Cardiac fibroblast (primary cell): ENCODE measurements around the gene LRRTM2.

Experiments used
- DNase-seq, 2 donors: peaks; one replicate each; pipeline versions ENCODE4 v3.0.0 to v3.0.0-alpha.2; 2010; ENCODE audit warnings: low read depth in 2 of 2
- H3K4me3 ChIP-seq, 2 donors: replicated peaks in 1 of 2; 1 replicate in 1 of 2; 2 replicates in 1 of 2; pipeline ENCODE4 v1.5.1; 2011; ENCODE audit warnings: low read depth in 2 of 2, low read length in 2 of 2, mild to moderate bottlenecking in 2 of 2, moderate library complexity in 1 of 2
- CTCF ChIP-seq: IDR thresholded peaks from one replicate; pipeline ENCODE4 v1.5.1; 2011; ENCODE audit warnings: low read depth, mild to moderate bottlenecking, low read length, inconsistent platforms

LRRTM2 gene

GRCh38 chr5:138901716-138902115 is 26.6 kb upstream of the LRRTM2 start:
- TF ChIP-seq CTCF = no peak
- H3K4me3 ChIP-seq = no peak overlapping the region
- no peak for DNase-seq

- DNase-seq = peak; percentile 26 to 70
- no peak for TF ChIP-seq CTCF
- no peak overlapping the region for H3K4me3 ChIP-seq
Measured at GRCh38 chr5:138900281-138900965, 25.3 kb upstream of the LRRTM2 start.

GRCh38 chr5:138898742-138899141 is 23.6 kb upstream of the LRRTM2 start:
- no peak overlapping the region for H3K4me3 ChIP-seq
- no peak for TF ChIP-seq CTCF
- DNase-seq = no peak

GRCh38 chr5:138898299-138898698 is 23.2 kb upstream of the LRRTM2 start:
- DNase-seq = no peak
- no peak overlapping the region for H3K4me3 ChIP-seq
- no peak for TF ChIP-seq CTCF

- TF ChIP-seq CTCF = no peak
- no peak overlapping the region for H3K4me3 ChIP-seq
- no peak for DNase-seq
Measured at GRCh38 chr5:138895918-138896317, 20.8 kb upstream of the LRRTM2 start.

- no peak overlapping the region for H3K4me3 ChIP-seq
- no peak for TF ChIP-seq CTCF
- no peak for DNase-seq
Measured at GRCh38 chr5:138890644-138891043, 15.5 kb upstream of the LRRTM2 start.

GRCh38 chr5:138889994-138890393 is 14.9 kb upstream of the LRRTM2 start:
- no peak for TF ChIP-seq CTCF

More at GRCh38 chr5:138889994-138890393, 14.9 kb upstream of the LRRTM2 start:
- DNase-seq = no peak
- H3K4me3 ChIP-seq = no peak overlapping the region
